Measurements from ENCODE around the gene ILRUN.
"Not testable (repeated sequence)": the region's sequence is repeated elsewhere in the genome, so short reads cannot be mapped to it uniquely, and the experiment has no call there.

ILRUN gene

DNA sequence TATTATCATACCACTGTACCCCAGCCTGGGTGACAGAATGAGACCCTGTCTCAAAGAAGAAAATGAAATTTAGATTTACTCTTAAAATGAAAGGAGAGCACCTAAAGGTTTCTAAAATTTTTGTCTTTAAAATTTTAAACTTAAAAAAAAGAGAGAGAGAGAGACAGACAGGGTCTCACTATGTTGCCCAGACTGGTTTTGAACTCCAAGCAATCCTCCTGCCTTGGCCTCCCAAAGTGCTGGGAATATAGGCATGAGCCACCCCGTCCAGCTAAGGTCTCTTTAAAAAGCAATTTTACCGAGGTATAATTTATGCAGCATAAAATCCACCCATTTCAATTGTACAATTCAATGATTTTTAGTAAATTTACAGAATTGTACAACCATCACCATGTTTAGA, 33.2 kb downstream of the ILRUN start:
- no peak for FAIRE-seq

DNA sequence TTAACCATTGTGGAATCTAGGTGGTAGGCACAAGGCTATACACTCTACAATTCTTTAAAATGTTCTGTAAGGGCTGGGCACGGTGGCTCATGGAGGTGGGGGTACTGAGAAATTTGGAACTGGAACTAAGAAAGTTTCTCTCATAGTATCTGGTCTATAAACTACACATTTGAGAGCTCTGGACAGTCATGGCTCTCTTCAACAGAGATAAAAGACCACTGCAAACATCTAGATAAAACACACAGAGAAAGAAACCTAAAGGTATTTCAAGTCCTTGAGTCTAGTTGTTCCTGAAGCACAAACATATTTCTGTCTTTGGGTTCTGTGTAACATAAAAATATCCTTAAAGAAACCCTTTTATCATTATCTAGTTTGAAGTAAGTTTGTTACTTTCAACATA, 35.2 kb downstream of the ILRUN start:
- FAIRE-seq = no peak

DNA sequence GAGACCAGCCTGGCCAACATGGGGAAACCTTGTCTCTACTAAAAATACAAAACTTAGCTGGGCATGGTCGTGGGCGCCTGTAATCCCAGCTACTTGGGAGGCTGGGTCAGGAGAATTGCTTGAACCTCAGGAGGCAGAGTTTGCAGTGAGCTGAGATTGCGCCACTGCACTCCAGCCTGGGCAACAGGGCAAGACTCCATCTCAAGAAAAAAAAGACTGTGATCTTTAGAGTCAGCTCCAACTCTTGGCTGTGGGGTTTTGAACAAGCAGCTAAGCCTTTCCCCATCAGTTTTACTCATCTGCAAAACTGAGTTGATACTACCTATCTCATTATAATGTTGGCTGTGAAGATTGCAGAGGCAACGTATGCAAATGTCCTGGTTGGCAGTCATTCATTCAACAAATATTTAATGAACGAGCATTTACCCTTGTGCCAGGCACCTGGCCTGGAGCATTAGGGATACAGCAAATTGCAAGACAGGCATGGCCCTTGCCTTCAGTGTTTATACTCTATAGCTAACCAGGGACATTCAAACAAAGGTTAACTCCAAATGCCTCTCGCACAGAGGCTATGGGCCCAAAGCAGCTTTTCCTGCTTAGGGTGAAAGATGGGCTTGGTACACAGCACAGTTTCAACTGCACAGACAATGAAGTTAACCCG, 37.8 kb downstream of the ILRUN start:
- no peak for FAIRE-seq

DNA sequence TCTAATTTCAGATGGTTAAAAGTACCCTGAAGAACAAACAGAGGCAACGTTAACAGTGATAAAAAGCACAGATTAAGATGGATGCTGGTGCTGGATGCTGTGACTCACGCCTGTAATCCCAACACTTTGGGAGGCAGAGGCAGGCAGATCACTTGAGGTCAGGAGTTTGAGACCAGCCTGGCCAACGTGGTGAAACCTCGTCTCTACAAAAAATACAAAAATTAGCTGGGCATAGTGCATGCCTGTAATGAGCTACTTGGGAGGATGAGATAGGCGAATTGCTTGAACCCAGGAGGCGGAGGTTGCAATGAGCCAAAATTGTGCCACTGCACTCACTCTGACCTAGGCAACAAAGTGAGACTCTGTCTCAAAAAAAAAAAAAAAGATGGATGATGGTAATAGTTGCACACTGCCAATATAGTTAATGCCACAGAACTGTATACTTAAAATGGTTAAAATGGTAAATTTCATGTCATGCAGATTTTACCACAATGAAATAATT, 38.5 kb downstream of the ILRUN start:
- not testable (repeated sequence) for FAIRE-seq

DNA sequence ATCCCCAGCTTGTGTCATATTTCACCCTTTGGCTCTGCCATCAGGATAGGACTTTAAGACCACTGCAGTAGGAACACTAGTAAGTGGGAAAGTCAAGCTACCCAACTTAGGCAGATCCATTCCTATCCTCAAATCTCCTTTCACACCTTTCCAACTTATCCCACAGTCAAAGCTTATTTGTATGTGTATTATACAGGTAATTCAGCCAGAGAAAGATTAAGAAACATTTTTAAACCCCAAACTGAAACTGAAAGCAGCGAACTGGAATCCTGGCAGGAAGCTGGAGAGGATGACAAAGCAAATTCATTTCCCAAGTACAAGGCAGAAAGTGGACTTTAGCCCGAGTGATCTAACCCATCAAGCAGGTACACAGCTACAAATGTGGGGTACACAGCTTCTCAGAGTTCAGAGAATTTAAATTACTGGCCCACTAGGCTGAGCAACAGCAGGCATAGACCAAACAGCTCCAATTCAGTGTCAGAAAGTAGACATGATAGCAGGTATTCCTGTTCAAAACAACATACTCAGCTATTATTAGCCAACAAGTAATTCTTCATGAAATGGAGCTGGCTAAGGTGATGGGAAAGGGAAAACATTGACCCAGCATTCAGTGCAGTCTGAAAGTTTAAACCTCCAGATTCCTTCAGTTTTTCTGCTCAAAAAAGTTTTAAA, 39.1 kb downstream of the ILRUN start:
- no peak for FAIRE-seq

DNA sequence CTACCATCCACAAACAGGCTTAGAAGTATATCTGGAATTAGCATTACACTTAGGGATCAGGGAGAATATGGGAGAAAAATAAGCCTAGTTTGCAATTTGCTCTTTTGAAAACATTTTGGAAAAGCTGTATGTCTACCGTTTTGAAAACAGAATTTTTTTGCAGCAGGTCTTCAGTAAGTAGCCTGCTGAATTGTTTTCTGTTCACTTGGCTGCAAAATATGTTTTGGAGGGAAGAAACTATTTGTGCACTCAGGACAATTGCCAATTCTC, 39.6 kb downstream of the ILRUN start:
- no peak for FAIRE-seq

DNA sequence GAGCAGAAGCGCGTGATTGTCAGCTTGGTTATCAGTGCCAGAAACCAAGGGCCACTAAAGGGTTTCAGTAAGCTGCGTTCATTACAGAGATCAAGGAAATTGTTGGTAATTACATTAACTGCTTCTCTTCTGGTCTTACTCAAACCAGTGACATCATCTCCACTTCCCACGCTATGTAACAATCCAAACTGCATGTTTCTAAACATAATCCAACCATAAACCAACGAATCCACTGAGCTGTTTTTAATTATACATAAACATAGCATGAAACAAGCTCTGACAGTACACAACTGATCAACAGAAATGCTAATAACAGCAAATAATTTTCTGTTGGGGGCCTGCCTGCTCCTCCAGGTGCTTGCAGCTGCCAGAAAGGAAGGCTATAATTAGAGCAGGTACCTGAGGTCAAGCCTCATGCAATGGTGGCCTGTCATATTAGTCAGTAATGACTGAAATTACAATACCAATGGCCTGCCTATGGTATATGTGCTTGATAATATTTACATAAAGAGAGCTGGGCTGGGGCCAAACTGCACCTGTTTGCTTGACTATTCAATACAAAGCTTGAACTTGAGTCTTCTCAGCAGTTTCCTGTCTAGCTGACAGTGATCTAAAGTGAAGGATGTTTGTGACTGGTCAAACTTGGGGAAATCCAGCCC, 40.1 kb downstream of the ILRUN start:
- FAIRE-seq = no peak

DNA sequence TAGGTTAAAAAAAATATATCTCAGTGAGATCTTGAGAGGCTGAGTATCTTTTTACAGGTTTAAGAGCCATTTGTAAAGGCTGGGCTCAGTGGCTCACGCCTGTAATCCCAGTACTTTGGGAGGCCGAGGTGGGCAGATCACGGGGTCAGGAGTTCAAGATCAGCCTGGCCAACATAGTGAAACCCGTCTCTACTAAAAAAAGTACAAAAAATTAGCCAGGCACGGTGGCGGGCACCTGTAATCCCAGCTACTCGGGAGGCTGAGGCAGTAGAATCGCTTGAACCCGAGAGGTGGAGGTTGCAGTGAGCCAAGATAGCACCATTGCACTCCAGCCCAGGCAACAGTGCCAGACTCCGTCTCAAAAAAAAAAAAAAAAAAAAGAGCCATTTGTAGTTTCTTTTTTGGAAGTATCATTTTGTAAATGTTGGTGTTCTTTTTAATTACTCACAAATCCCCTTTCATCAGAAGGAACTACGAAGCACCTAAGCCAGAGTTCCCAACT, 40.6 kb downstream of the ILRUN start:
- FAIRE-seq = not testable (repeated sequence)

DNA sequence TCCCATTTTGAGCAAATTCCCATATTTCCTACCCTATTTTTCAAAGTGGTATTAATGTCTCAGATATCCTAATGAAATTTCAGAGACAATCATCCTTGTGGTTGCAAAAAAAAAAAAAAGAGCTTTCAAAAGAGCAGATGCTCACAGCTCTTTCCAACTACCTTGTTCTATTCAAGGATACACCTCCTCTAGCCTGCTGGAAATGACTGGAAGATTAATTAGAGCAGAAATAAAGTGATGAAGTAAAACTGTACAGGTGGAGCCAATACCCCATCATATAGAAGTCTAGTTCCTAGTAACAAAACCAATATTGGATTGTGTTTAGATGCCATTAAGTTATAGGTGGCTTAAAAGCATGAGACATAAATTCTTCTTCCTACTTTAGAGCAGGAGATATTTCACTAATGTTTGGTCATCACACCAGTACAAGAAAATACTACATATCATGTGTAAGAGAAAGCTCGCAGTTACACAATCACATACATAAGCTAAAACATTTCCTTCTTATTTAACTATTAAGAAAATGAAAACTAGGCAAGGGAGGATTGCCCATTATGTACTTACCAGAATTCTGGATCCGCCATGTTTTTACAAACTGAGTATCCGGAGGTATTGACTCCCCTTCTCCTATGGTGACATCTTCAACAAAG, 42.4 kb downstream of the ILRUN start:
- no peak for FAIRE-seq

DNA sequence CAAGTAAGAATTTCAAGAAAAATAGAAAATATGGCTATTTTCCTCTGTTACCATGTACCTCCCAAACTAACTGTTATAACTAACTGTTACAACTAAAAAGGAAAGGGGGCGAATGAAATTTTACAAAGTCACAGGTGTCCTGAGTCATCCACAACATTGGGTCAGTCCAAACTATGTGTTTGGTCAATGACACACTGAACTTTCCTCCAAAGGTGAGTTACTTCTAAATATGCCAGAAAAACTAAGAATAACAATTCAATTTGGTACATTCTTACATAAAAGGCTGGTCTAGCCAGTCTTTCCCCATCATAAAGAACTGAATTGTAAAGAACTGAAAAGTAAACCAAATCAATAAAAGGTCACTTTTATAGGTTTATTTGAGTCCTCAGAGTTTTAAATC, 44.3 kb downstream of the ILRUN start:
- FAIRE-seq = no peak

DNA sequence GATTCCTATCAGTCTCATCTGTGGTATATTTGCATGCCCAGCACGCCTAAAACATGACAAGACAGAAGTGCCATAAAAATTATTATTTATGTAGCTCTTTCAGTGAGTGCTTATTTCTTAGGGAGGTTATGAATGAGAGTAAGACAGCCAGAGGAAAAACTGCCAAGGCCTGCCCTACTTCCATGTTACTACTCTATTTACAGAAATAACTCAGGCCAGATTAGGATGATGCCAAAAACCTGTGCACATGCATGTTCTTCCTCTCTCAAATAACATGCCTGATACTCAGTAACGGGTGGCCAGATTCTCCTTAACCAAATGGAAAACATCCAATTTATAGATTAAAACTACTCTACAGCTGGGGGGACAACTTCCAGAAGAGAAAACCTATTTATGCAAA, 45.7 kb downstream of the ILRUN start:
- FAIRE-seq = no peak

DNA sequence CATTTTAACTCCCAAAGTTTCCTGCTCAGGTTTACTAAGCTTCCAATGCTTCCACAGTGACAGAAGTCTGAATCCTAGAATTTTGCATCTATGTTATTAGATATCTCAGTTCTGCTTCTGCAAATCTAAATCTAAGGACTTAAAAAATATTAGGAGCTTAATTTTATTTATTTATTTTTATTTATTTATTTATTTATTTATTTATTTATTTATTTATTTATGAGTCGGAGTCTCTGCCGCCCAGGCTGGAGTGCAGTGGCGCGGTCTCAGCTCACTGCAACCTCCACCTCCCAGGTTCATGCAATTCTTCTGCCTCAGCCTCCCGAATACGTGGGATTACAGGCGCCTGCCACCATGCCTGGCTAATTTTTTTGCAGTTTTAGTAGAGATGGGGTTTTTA, 46.3 kb downstream of the ILRUN start:
- FAIRE-seq = not testable (repeated sequence)

DNA sequence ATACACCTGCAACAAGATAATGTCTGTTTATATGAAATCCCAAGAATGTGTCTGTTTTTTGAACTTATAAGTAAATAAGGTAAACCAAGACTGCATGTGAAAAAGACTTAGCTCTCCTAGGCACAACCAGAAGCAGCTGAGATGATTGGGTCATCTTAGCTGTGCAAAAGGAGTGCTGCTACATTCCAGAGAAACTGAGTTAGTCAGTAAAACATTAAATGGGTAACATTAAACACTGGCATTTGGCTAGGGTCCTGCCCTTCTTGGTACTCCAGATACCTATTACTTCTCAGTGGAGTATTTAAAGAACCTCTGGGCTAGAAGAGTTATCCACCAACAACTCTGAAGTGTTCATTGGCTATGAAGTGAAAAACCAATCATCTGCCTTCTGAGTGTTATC, 47.8 kb downstream of the ILRUN start:
- FAIRE-seq = no peak

All from colon (tissue), 2 donors.